ENCODE measurements around the gene SSMEM1. TPM values are rescaled to one million over a fixed set of nuclear protein-coding genes. Genes with fewer than 3 reads are reported as not detected.
"Not testable (repeated sequence)": the region's sequence is repeated elsewhere in the genome, so short reads cannot be mapped to it uniquely, and the experiment has no call there.

The SSMEM1 gene
- total RNA-seq, 2 experiments from 2014 or later = not detected

DNA sequence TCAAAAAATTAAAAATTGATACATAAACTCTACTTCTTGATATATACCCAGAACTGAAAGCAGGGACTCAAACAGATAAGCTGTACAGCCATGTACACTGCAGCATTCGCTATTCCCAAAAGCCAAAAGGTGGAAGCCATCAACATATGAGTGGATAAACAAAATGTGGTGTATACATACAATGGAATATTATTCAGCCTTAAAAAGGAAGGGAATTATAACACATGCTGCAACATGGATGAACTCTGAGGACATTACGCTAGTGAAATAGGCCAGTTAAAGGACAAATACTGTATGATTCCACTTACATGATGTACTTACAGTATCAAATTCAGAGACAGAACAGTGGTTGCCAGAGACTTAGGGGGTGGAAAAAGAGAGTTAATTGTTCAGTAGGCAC lies 10.6 kb upstream of the SSMEM1 start:
- DNase-seq = no peak
- Mint-ChIP-seq H3K36me3 (peaks cover 26% of the 10 kb centered on the region), H3K4me1 (peaks cover 6% of the 10 kb centered on the region), H3K9me3 (no peaks in the 10 kb centered on the region), H3K4me3 (no peak overlapping the region), H3K27me3 (no peaks in the 10 kb centered on the region), H3K27ac (no peak overlapping the region)

DNA sequence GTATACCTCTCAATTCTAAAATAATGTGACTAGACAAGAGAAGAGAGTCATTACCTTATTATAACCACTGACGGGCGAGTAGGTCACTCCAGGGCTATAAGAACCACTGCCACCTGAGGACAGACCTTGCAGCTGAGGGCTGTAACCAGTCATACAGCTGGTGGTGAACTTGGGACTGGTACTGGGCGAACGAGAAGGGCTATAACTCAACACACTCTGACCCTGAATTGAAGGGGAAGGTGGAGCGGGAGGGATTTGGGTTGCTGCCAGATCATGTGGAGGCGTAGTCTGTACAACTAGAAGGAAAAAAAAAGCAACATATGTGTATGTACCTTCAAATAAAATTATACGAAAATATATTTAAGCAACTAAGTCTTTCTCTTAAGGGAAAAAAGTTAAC lies 5.9 kb upstream of the SSMEM1 start:
- no peak overlapping the region for H3K27ac Mint-ChIP-seq
- no peaks in the 10 kb centered on the region for H3K27me3 Mint-ChIP-seq
- no peak overlapping the region for H3K4me3 Mint-ChIP-seq
- peaks cover 17% of the 10 kb centered on the region for H3K4me1 Mint-ChIP-seq
- DNase-seq = no peak
- H3K9me3 Mint-ChIP-seq = no peaks in the 10 kb centered on the region
- peaks cover 31% of the 10 kb centered on the region for H3K36me3 Mint-ChIP-seq

DNA sequence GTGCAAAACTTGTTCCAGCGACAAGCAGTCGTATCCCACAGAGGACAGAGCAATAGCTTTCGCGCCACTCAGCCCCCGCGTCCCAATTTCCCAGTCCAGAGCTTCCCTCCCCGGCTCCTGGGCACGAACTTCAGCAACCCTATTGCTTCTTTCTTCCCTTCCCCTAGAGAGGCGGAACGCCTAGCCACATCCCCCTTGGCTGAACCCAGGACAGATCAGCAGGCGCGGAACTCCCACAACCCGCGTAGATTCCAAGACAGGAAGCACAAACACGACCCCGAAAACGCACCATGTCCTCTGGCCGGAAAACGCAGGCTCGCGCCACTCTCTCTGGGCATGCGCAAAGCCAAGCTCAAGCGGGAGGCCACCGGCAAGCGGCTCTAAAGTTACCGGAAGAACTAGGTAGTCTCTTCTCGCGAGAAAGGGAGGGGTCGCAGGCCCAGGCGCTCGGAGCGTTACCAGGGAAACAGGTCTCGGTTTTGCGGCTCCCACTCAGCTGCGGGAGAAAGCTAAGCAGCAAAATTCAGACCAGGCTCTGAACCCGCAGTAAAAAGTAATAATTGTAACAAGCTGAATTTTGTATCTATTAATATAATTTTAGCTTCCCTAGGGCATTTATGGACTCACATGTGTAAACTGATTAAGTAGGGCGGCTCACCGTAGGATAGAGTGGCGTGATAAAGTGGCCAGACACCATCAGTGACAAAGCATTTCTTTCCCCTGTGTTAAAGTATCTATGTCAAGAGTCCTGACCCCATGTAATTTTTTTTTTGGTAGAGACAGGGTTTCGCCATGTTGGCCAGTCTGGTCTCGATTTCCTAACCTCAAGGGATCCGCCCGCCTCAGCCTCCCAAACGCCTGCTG lies 2.3 kb upstream of the SSMEM1 start, which contains the start of gene TMEM209:
Gene TMEM209 (minus strand): TSS at position 323 of the 864 bp plus-strand sequence. CDS start 31 bp downstream, at position 292.
- H3K4me1 Mint-ChIP-seq = peaks cover 15% of the 10 kb centered on the region
- H3K9me3 Mint-ChIP-seq = no peaks in the 10 kb centered on the region
- H3K4me3 Mint-ChIP-seq = peak within 1 kb of the TSS; percentile 94
- DNase-seq = peak; percentile 95
- H3K27ac Mint-ChIP-seq = peak within 1 kb of the TSS; percentile 97
- peaks cover 21% of the 10 kb centered on the region for H3K36me3 Mint-ChIP-seq
- H3K27me3 Mint-ChIP-seq = no peaks in the 10 kb centered on the region

DNA sequence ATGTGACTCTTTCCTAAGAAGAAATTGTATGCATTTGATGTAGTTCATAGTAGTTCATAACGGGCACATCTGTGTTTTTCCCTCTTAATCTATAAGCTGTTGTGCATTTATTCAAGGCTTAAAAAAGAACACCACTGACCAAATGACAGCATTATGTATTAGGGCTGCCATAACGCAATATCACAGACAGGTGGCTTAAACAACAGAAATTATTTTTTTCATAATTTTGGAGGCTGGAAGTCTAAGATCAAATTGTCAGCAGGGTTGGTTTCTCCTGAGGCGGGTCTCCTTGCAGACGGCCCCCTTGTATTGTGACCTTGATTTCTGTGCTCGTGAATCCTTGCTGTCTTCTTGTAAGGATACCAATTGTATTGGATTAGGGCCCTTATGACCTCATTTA lies 627 bp upstream of the SSMEM1 start:
- Mint-ChIP-seq H3K4me3 (no peak overlapping the region), H3K9me3 (no peaks in the 10 kb centered on the region), H3K36me3 (peaks cover 13% of the 10 kb centered on the region), H3K27me3 (peaks cover 3% of the 10 kb centered on the region), H3K4me1 (peaks cover 13% of the 10 kb centered on the region), H3K27ac (no peak overlapping the region)
- DNase-seq = no peak

DNA sequence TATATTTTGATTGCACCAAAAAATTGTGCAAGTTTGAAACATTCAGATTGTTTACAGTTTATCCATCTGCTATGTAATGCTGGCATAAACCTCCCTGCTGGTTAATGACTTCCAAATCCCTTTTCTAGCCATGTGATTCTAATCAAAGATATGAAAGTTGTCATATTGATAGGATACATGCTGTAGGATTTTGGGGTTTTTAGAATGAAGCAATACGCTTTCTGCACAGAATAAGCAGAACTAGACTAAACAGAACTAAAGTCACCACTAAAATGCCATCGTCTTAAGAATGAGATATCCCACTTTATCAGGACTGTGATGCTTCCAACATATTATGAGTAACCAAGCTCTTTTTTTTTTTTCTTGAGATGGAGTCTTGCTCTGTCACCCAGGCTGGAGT lies 856 bp downstream of the SSMEM1 start:
- H3K36me3 Mint-ChIP-seq = peaks cover 4% of the 10 kb centered on the region
- H3K9me3 Mint-ChIP-seq = no peaks in the 10 kb centered on the region
- peaks cover 6% of the 10 kb centered on the region for H3K4me1 Mint-ChIP-seq
- peaks cover 11% of the 10 kb centered on the region for H3K27me3 Mint-ChIP-seq
- H3K4me3 Mint-ChIP-seq = no peak overlapping the region
- no peak overlapping the region for H3K27ac Mint-ChIP-seq
- no peak for DNase-seq

DNA sequence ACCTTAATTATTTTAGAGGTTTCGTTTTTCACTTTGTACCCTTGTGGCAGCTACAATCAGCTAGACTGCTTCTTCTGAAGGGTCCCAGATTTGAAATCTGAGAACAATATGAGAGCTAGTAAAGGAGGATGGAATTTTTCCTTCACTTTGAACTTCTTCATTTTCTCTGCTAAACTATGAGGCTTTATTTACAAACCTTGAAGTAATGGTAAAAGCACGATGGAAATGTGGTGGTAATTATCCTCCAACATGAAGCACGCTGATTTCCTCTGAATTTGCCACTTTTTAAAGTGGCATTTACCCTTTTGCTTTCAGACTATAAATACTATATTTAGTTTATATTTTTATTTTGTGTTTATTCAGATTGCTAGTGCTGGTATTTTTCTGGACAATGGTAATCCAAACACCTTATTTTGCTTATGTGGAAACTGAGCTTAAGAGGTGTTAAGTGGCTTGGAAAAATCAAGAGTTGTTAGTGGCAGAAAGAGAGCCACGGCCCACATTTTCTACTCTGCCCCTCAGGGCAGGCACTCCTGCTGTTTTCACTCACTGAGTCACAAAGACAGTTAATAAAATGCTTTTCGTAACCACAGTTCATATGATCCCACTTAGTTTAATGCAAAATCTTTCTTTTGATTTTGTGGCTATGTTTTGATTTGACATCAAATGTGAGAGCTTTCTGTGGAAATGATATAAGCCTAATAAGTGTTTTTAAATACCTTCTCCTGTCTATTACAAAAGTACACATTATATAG lies 2.7 kb downstream of the SSMEM1 start:
- Mint-ChIP-seq H3K27me3 (peaks cover 15% of the 10 kb centered on the region), H3K27ac (no peak overlapping the region), H3K4me3 (no peak overlapping the region), H3K4me1 (peaks cover 2% of the 10 kb centered on the region), H3K9me3 (no peaks in the 10 kb centered on the region), H3K36me3 (no peaks in the 10 kb centered on the region)
- no peak for DNase-seq

DNA sequence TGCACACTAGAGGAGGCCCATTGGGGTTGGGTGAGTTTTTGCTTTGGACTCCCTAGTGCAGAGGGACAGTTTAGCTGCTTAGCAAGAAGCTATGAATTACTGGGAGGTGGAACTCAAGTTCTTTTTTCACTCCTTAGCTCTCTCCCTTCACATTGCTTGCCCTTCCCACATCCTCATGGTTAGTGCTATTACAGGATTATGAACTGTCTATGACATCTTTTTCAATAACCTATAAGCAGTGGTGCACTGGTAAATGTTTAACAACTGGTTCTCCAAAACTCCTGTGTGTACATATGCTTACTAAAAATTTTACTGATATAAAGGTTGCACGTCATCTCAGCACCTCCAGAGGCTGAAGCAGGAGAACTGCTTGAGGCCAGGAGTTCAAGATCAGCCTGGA lies 6.2 kb downstream of the SSMEM1 start:
- no peak overlapping the region for H3K27ac Mint-ChIP-seq
- H3K27me3 Mint-ChIP-seq = peaks cover 15% of the 10 kb centered on the region
- no peaks in the 10 kb centered on the region for H3K4me1 Mint-ChIP-seq
- DNase-seq = no peak
- no peaks in the 10 kb centered on the region for H3K9me3 Mint-ChIP-seq
- no peaks in the 10 kb centered on the region for H3K36me3 Mint-ChIP-seq
- no peak overlapping the region for H3K4me3 Mint-ChIP-seq

DNA sequence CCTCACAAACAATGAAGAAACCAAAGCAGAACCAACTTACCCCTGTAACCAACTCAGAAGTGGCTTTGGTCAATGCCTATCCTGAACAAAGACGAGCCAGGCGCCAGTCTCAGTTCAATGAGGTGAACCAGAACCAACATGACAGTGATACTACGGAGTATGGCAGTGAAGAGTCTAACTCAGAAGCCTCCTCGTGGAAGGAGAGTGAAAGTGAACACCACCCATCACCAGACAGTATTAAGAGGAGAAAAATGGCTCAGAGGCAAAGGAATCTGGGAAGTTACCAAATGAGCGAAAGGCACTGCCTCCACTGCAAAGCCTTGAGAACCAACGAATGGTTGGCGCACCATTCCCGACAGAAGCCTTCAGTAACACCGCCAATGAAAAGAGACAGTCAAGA lies 8.4 kb downstream of the SSMEM1 start:
- no peak for DNase-seq
- no peaks in the 10 kb centered on the region for H3K4me1 Mint-ChIP-seq
- H3K27ac Mint-ChIP-seq = no peak overlapping the region
- H3K4me3 Mint-ChIP-seq = no peak overlapping the region
- H3K27me3 Mint-ChIP-seq = peaks cover 15% of the 10 kb centered on the region
- H3K9me3 Mint-ChIP-seq = no peaks in the 10 kb centered on the region
- no peaks in the 10 kb centered on the region for H3K36me3 Mint-ChIP-seq

DNA sequence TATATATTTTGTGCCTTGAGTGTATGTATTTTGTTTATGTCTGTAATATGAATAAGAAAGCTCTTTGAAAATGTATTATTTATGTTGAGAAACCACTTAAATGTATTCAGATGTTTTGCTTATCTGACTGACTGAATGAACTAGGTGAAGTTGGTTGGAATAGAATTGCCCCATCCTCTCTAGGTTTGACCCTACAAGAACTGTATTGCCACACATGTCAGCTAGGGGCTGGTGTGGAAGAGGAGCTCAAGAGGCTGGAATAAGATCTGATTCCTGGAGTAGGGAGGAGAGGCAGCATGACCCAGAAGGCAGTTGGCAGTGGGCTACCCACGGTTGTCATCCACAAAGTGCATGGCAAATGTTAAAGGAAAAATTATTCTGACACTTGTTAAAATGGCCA lies 9.1 kb downstream of the SSMEM1 start:
- Mint-ChIP-seq H3K9me3 (no peaks in the 10 kb centered on the region), H3K4me1 (no peaks in the 10 kb centered on the region), H3K4me3 (no peak overlapping the region), H3K27me3 (peaks cover 15% of the 10 kb centered on the region), H3K27ac (peak overlapping the region; percentile 51), H3K36me3 (no peaks in the 10 kb centered on the region)
- no peak for DNase-seq

DNA sequence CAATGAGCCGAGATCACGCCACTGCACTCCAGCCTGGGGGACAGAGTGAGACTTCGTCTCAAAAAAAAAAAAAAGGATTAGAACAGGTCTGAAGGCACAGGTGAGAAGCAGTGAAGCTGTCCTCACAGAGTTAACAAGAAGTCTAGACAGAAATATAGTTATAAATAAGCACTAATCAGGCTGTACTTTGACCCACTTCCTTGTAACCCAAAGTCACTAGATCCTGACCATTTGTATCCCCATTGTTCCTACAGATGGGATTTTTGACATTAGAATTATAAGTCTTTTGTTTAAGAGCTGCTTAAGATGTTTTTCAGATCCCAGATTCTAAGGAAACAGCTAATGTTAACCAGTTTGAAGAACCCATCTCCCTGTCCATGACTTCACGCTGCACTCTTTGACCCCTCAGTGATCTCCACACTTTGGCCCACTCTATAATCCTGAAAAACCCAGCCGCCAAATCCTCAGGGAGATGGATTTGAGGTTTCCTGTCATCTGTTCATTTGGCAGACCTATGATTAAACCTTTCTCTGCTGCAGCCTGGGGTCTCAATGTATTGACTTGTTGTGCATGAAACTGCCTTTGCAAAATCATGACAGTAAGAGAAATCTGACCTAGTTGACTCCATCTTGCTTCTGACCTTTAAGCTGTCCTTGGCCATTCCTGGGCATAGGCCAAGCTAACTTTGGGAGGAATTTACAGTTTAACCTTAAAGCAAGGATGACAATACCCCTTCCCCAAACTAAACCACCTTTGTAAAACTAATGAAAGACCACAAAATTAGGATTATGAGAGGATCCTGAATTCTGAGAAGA lies 11.4 kb downstream of the SSMEM1 start:
- peaks cover 5% of the 10 kb centered on the region for H3K27me3 Mint-ChIP-seq
- H3K9me3 Mint-ChIP-seq = no peaks in the 10 kb centered on the region
- H3K4me3 Mint-ChIP-seq = no peak overlapping the region
- no peaks in the 10 kb centered on the region for H3K36me3 Mint-ChIP-seq
- H3K4me1 Mint-ChIP-seq = no peaks in the 10 kb centered on the region
- DNase-seq = no peak
- no peak overlapping the region for H3K27ac Mint-ChIP-seq

DNA sequence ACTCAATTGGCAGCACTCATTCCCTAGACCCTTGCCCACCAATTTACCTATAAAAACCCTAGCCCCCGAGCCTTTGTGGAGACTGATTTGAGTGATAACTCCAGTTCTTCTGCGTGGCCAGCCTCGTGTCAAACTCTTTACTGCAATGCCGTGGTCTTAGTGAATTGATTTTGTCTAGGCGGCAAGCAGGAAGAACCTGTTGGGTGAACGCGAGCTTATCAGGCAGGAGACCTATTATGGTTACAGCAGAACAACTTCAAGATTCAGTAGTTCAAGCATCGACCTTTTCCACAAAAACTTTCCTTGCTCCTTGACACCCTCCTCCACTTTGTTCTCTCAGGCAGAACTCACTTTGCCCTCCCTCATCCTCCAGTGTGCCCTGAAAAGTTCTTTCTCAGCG lies 12.2 kb downstream of the SSMEM1 start:
- Mint-ChIP-seq H3K4me3 (no peak overlapping the region), H3K27ac (no peak overlapping the region), H3K36me3 (no peaks in the 10 kb centered on the region), H3K27me3 (no peaks in the 10 kb centered on the region), H3K4me1 (no peaks in the 10 kb centered on the region), H3K9me3 (no peaks in the 10 kb centered on the region)
- no peak for DNase-seq

DNA sequence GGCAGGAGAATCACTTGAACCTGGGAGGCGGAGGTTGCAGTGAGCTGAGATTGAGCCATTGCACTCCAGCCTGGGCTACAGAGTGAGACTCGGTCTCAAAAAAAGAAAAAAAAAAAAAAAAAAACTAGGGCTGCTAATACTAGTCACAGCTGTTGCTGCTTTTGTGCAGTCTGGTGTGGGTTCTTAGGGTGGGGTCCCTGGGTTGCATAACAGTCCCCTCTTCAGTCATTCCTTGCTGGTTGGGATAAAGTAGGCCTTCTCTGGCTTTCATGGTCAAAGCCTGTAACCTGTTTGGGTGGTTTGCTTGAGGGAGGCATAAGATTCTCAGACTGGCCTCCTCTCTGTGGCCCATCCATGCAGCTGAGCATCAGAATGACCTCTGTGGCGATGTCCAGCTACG lies 14.1 kb downstream of the SSMEM1 start:
- no peaks in the 10 kb centered on the region for H3K4me1 Mint-ChIP-seq
- H3K27me3 Mint-ChIP-seq = no peaks in the 10 kb centered on the region
- H3K4me3 Mint-ChIP-seq = no peak overlapping the region

DNA sequence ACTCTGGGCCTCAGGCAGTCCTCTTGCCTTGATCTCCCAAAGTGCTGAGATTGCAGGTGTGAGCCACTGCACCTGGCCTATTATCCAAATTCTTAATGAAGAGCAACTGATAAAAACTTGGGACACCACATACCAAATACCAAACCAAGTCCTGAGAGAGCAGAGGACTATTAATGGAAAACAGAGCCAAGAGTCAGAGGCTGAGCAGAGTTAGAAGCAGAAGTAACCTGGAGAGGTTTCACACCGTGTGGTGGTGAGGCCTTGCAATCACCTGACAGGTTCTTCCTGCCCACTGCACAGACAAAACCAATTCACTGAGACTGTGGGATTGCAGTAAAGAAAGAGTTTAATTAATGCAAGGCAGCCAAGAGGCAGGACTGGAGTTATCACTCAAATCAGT lies 16.0 kb downstream of the SSMEM1 start:
- Mint-ChIP-seq H3K4me3 (no peak overlapping the region), H3K36me3 (no peaks in the 10 kb centered on the region), H3K9me3 (no peaks in the 10 kb centered on the region), H3K27me3 (no peaks in the 10 kb centered on the region), H3K4me1 (no peaks in the 10 kb centered on the region), H3K27ac (no peak overlapping the region)
- no peak for DNase-seq

More for the DNA sequence above, 14.1 kb downstream of the SSMEM1 start:
- H3K27ac Mint-ChIP-seq = no peak overlapping the region
- H3K36me3 Mint-ChIP-seq = no peaks in the 10 kb centered on the region
- DNase-seq = no peak
- H3K9me3 Mint-ChIP-seq = no peaks in the 10 kb centered on the region

DNA sequence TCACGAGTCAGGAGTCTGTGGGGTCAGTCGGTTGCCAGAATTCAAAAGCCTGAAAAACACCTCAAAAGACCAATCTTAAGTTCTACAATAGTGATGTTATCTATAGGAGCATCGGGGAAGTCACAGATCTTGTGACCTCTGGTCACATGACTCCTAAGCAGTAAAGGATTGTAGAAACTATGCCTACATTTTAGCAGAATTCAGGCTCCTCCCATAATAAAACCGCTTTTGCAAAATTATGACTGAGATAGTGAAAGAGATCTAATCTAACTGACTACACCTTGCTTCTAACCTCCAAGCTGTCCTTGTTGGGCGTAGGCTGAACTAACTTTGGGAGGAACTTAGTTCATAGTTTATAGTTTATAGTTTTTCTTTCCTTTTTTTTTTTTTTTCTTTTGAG lies 16.6 kb downstream of the SSMEM1 start:
- H3K27ac Mint-ChIP-seq = no peak overlapping the region
- H3K4me3 Mint-ChIP-seq = no peak overlapping the region
- no peaks in the 10 kb centered on the region for H3K4me1 Mint-ChIP-seq
- H3K27me3 Mint-ChIP-seq = no peaks in the 10 kb centered on the region
- no peak for DNase-seq
- no peaks in the 10 kb centered on the region for H3K36me3 Mint-ChIP-seq
- no peaks in the 10 kb centered on the region for H3K9me3 Mint-ChIP-seq

DNA sequence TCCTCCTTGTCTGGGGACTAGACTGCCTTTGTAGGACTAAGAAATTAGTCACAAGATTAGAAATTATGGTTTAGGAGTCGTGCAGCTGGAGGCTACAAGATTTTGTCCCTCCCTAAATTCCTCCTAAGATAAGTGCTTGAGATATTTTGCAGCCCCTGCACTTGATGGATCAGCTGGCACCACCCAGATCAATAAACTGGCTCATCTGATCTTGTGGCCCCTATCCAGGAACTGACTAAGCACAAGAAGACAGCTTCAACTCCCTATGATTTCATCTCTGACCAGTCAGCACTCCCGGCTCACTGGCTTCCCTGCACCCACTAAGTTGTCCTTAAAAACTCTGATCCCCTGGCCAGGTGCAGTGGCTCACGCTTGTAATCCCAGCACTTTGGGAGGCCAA lies 17.3 kb downstream of the SSMEM1 start:
- not testable (repeated sequence) for H3K27me3 Mint-ChIP-seq, H3K4me3 Mint-ChIP-seq, H3K4me1 Mint-ChIP-seq, H3K36me3 Mint-ChIP-seq, H3K27ac Mint-ChIP-seq, H3K9me3 Mint-ChIP-seq, DNase-seq

Measured in activated naive CD8-positive, alpha-beta T cell treated with anti-CD3 and anti-CD28 coated beads for 36 hours (primary cell).